ENCODE results near the gene LUZP1.
"Not testable (repeated sequence)": the region's sequence is repeated elsewhere in the genome, so short reads cannot be mapped to it uniquely, and the experiment has no call there.

DNA sequence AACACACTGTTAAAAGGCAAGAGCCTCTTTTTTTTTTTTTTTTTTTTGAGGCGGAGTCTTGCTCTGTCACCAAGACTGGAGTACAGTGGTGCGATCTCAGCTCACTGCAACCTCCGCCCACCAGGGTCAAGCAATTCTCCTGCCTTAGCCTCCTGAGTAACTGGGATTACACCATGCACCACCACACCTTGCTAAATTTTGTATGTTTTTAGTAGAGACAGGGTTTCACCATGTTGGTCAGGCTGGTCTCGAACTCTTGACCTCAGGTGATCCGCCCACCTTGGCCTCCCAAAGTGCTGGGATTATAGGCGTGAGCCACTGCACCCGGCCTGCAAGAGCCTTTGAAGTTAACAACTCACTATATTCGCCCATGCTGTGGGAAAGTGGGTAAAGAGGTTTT lies 39.1 kb upstream of the LUZP1 start:
- TF ChIP-seq, protein P1, sequence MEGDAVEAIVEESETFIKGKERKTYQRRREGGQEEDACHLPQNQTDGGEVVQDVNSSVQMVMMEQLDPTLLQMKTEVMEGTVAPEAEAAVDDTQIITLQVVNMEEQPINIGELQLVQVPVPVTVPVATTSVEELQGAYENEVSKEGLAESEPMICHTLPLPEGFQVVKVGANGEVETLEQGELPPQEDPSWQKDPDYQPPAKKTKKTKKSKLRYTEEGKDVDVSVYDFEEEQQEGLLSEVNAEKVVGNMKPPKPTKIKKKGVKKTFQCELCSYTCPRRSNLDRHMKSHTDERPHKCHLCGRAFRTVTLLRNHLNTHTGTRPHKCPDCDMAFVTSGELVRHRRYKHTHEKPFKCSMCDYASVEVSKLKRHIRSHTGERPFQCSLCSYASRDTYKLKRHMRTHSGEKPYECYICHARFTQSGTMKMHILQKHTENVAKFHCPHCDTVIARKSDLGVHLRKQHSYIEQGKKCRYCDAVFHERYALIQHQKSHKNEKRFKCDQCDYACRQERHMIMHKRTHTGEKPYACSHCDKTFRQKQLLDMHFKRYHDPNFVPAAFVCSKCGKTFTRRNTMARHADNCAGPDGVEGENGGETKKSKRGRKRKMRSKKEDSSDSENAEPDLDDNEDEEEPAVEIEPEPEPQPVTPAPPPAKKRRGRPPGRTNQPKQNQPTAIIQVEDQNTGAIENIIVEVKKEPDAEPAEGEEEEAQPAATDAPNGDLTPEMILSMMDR (conservative IDR thresholded peaks at IDR 0.05 in 1 of 2, IDR thresholded peaks at IDR 0.05 in 1 of 2; ENCODE audit: extremely low read depth in 1 of 2, insufficient read depth in 1 of 2, low read depth in 1 of 2, low read length in 2 of 2) = not testable (repeated sequence)
- TF ChIP-seq EZH2 (IDR thresholded peaks at IDR 0.05; ENCODE audit: borderline replicate concordance, low read length) = not testable (repeated sequence)
